Keratinocyte (primary cell): ENCODE measurements around the gene ERRFI1. TPM values are rescaled to one million over a fixed set of nuclear protein-coding genes. Genes with fewer than 3 reads are reported as not detected.
"Not testable (repeated sequence)": the region's sequence is repeated elsewhere in the genome, so short reads cannot be mapped to it uniquely, and the experiment has no call there.

Experiments used
- DNase-seq: peaks from one replicate; pipeline ENCODE4 v3.0.0-alpha.2; 2011; ENCODE audit warnings: low read depth, missing footprints, low spot score
- FAIRE-seq: peaks from 2 replicates; lab custom pipeline; 2011; peaks lifted over from hg19 to GRCh38; lab: Jason Lieb, UNC
- H2AFZ ChIP-seq: 2 replicates; pipeline ENCODE4 v1.6.0; 2012; ENCODE audit warnings: low read length, control low read depth, inconsistent platforms; ENCODE audit not compliant: control insufficient read depth
- H3K27ac ChIP-seq: 2 replicates; pipeline ENCODE4 v1.5.1; 2011; ENCODE audit warnings: low read length; ENCODE audit not compliant: control insufficient read depth, insufficient read depth
- H3K27me3 ChIP-seq: 3 replicates; pipeline ENCODE4 v1.6.0; 2011; ENCODE audit warnings: low read length; ENCODE audit not compliant: control insufficient read depth, insufficient read depth; ENCODE audit errors: extremely low read depth
- H3K36me3 ChIP-seq, 2 experiments: 2 replicates in 1 of 2; 3 replicates in 1 of 2; pipeline ENCODE4 v1.5.1; 2011; ENCODE audit warnings: low read length in 2 of 2, mild to moderate bottlenecking in 1 of 2; ENCODE audit not compliant: control insufficient read depth in 2 of 2, insufficient read depth in 2 of 2; ENCODE audit errors: extremely low read depth in 1 of 2
- H3K4me1 ChIP-seq: 3 replicates; pipeline ENCODE4 v1.5.1; 2011; ENCODE audit warnings: low read length; ENCODE audit not compliant: control insufficient read depth, insufficient read depth; ENCODE audit errors: extremely low read depth
- H3K4me2 ChIP-seq: 3 replicates; pipeline ENCODE4 v1.6.0; 2011; ENCODE audit warnings: low read depth, low read length; ENCODE audit not compliant: control insufficient read depth, insufficient read depth; ENCODE audit errors: extremely low read depth
- H3K4me3 ChIP-seq, 3 experiments: fragments of 200-600 bp in 1 of 3; sonication (generic) in 1 of 3; 2 replicates in 2 of 3; 3 replicates in 1 of 3; pipeline ENCODE4 v1.5.1; 2011 to 2016; ENCODE audit warnings: low read length in 3 of 3, mild to moderate bottlenecking in 3 of 3, control low read depth in 2 of 3, inconsistent platforms in 1 of 3, low read depth in 1 of 3, mixed read lengths in 1 of 3, mixed run types in 1 of 3, moderate library complexity in 1 of 3; ENCODE audit not compliant: control insufficient read depth in 2 of 3, insufficient read depth in 2 of 3; ENCODE audit errors: extremely low read depth in 1 of 3
- H3K79me2 ChIP-seq: 2 replicates; pipeline ENCODE4 v1.6.0; 2012; ENCODE audit warnings: low read length; ENCODE audit not compliant: control insufficient read depth, insufficient read depth
- H3K9ac ChIP-seq: 3 replicates; pipeline ENCODE4 v1.6.0; 2011; ENCODE audit warnings: low read length; ENCODE audit not compliant: control insufficient read depth, insufficient read depth; ENCODE audit errors: extremely low read depth
- H3K9me1 ChIP-seq: 3 replicates; pipeline ENCODE4 v1.6.0; 2011; ENCODE audit warnings: low read length; ENCODE audit not compliant: control insufficient read depth, insufficient read depth; ENCODE audit errors: extremely low read depth
- H3K9me3 ChIP-seq: 2 replicates; pipeline ENCODE4 v1.5.1; 2012; ENCODE audit warnings: low read depth, low read length; ENCODE audit not compliant: control insufficient read depth
- H4K20me1 ChIP-seq: 3 replicates; pipeline ENCODE4 v1.6.0; 2011; ENCODE audit warnings: low read length; ENCODE audit not compliant: control insufficient read depth, insufficient read depth; ENCODE audit errors: extremely low read depth
- EZH2 ChIP-seq: IDR thresholded peaks from one replicate; pipeline ENCODE4 v1.6.1; 2012; ENCODE audit warnings: inconsistent platforms, mild to moderate bottlenecking, low read length, moderate library complexity
- dilution Hi-C: fragments of 300-500 bp; cut with MboI; formaldehyde crosslinking; loops from one replicate; pipeline ENCODE4 v1.7.0; 2020; ENCODE audit warnings: low sequenced_read_pairs; ENCODE audit not compliant: extremely low pct_ligation_motif_present
- polyA plus RNA-seq, 5 experiments: library from polyadenylated mRNA; depleted of rRNA in 3 of 5; stranded (reverse) in 3 of 5; stranded (forward) in 1 of 5; unstranded in 1 of 5; fragments of >200 nt; gene quantifications; 1 replicate in 1 of 5; 2 replicates in 3 of 5; 3 replicates in 1 of 5; pipeline versions ENCODE4 v1.2.1 to v1.2.3, GENCODE V29; 2011 to 2012; ENCODE audit warnings: missing spikeins in 2 of 5, low read depth in 1 of 5, low replicate concordance in 1 of 5
- TF ChIP-seq, protein P1 (sequence below), 3 experiments: IDR thresholded peaks in 1 of 3; conservative IDR thresholded peaks in 1 of 3; optimal IDR thresholded peaks in 1 of 3; 2 replicates in 2 of 3; 3 replicates in 1 of 3; pipeline versions ENCODE3 to v1.5.1; 2011; ENCODE audit warnings: low read length in 3 of 3, mild to moderate bottlenecking in 3 of 3, moderate library complexity in 2 of 3, control low read depth in 1 of 3, inconsistent platforms in 1 of 3; ENCODE audit not compliant: insufficient read depth in 2 of 3; ENCODE audit errors: extremely low read depth in 1 of 3

Gene ERRFI1
- polyA plus RNA-seq, 1 donor (not counting 4 experiments of a cell fraction or from before 2014, with no cell fraction given), result 130 TPM

- Histone ChIP-seq H2AFZ (no peak overlapping the region), H3K4me1 (peaks cover 6% of the 10 kb centered on the region)
These were observed 61.6 kb downstream of the ERRFI1 start for GRCh38 chr1:7964476-7964875.

GRCh38 chr1:7963841-7964240 lies 62.3 kb downstream of the ERRFI1 start:
- dilution Hi-C loops, H3K9me3 ChIP-seq, FAIRE-seq, H3K4me1 ChIP-seq, H4K20me1 ChIP-seq, H3K27ac ChIP-seq, H3K4me3 ChIP-seq, H3K4me2 ChIP-seq, H3K27me3 ChIP-seq, DNase-seq, H2AFZ ChIP-seq, H3K9ac ChIP-seq, H3K9me1 ChIP-seq: not testable (repeated sequence)
- Histone ChIP-seq H3K79me2 (peaks cover 69% of the 10 kb centered on the region), H3K36me3 (peaks cover 11 to 31% of the 10 kb centered on the region in 2 experiments)

More at GRCh38 chr1:7964476-7964875, 61.6 kb downstream of the ERRFI1 start:
- Histone ChIP-seq H3K4me2 (no peak overlapping the region), H3K36me3 (peaks cover 12 to 31% of the 10 kb centered on the region in 2 experiments), H3K9ac (no peak overlapping the region), H4K20me1 (peaks cover 3% of the 10 kb centered on the region), H3K9me1 (no peaks in the 10 kb centered on the region), H3K79me2 (peaks cover 72% of the 10 kb centered on the region), H3K4me3 (no peak overlapping the region), H3K27ac (no peak overlapping the region), H3K9me3 (no peaks in the 10 kb centered on the region), H3K27me3 (no peaks in the 10 kb centered on the region)
- FAIRE-seq (no peak), DNase-seq (no peak)
- no peak for TF ChIP-seq EZH2
- TF ChIP-seq, protein P1, sequence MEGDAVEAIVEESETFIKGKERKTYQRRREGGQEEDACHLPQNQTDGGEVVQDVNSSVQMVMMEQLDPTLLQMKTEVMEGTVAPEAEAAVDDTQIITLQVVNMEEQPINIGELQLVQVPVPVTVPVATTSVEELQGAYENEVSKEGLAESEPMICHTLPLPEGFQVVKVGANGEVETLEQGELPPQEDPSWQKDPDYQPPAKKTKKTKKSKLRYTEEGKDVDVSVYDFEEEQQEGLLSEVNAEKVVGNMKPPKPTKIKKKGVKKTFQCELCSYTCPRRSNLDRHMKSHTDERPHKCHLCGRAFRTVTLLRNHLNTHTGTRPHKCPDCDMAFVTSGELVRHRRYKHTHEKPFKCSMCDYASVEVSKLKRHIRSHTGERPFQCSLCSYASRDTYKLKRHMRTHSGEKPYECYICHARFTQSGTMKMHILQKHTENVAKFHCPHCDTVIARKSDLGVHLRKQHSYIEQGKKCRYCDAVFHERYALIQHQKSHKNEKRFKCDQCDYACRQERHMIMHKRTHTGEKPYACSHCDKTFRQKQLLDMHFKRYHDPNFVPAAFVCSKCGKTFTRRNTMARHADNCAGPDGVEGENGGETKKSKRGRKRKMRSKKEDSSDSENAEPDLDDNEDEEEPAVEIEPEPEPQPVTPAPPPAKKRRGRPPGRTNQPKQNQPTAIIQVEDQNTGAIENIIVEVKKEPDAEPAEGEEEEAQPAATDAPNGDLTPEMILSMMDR (optimal IDR thresholded peaks at IDR 0.05 in 1 of 3, IDR thresholded peaks at IDR 0.05 in 1 of 3, conservative IDR thresholded peaks at IDR 0.05 in 1 of 3; ENCODE audit: extremely low read depth in 1 of 3, insufficient read depth in 2 of 3, low read length in 3 of 3), result no peak
- dilution Hi-C loops, result no loop called here

- H3K9ac ChIP-seq, H4K20me1 ChIP-seq, H3K4me1 ChIP-seq, H3K9me1 ChIP-seq, FAIRE-seq, H3K27ac ChIP-seq, H3K4me3 ChIP-seq, H3K4me2 ChIP-seq, DNase-seq, H2AFZ ChIP-seq, H3K27me3 ChIP-seq, dilution Hi-C loops, H3K9me3 ChIP-seq: not testable (repeated sequence)
- Histone ChIP-seq H3K79me2 (peaks cover 68% of the 10 kb centered on the region), H3K36me3 (peaks cover 10 to 31% of the 10 kb centered on the region in 2 experiments)
These were observed 62.8 kb downstream of the ERRFI1 start for GRCh38 chr1:7963378-7963730.
